GDM1 (cell line): ENCODE data around the gene IL1A.

Experiments
- DNase-seq: peaks from one replicate; lab custom pipeline; 2025; lab: John Stamatoyannopoulos, UW

The IL1A gene

DNA sequence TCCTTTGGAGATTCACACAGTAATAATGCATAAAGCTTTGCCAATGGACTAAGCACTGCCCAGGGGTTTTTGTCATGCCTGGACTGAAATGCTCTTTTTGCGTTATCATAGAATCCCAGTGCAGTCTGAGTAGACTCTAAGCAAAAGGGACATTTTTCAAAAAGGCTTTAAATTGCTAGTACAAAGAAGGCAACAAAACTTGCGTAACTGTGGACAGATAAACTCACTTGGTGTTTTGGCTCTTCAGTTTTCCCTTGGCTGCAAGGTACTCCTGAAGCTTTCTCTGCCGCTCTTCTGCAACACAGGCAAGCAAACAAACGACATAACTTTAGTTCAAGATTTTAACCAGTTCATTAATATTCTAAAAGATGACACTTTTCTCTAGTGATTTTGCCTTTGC, 22.0 kb downstream of the IL1A start:
- DNase-seq: no peak

- DNase-seq: no peak
Measured at GRCh38 chr2:112760149-112760548, 24.1 kb downstream of the IL1A start.

- DNase-seq: no peak
Measured at GRCh38 chr2:112758711-112759110, 25.6 kb downstream of the IL1A start.

DNA sequence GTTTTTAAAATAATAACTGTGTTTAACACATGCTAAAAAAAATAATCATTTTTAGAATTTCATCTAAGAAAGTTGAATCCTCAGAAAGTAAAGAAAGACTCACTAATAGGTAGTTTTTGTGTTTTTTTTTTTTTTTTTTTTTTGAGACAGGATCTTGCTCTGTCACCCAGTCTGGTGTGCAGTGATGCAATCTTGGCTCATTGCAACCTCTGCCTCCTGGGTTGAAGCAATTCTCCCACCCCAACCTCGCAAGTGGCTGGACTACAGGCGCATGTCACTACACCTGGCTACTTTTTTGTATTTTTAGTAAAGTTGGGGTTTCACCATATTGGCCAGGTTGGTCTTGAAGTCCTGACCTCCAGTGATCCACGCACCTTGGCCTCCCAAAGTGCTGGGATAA, 27.0 kb downstream of the IL1A start:
- no peak for DNase-seq

GRCh38 chr2:112756207-112756606, 28.1 kb downstream of the IL1A start:
- no peak for DNase-seq

GRCh38 chr2:112755444-112755843, 28.8 kb downstream of the IL1A start:
- DNase-seq: no peak

GRCh38 chr2:112754564-112754963, 29.7 kb downstream of the IL1A start:
- peak; percentile 32 for DNase-seq

DNA sequence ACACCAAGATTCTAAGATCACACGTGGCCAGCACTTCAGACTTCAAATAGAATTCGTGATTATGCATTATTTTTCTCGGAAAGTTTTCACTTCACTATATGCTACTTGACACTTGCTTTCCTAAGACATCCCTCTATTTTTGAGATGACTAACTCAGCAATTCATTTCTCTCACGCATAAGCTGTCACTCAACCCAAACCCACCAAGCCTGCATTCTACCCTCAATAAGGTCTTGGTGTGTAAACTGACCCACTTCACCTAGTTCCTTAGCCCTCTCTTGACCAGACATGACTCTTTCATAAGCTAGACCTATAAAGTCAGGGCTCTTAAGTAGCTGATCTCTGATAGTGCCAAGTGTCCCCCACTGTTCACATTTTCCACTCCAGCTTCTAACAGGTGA, 31.6 kb downstream of the IL1A start:
- no peak for DNase-seq

- DNase-seq: no peak
Measured at GRCh38 chr2:112751451-112752197, 32.7 kb downstream of the IL1A start.

DNA sequence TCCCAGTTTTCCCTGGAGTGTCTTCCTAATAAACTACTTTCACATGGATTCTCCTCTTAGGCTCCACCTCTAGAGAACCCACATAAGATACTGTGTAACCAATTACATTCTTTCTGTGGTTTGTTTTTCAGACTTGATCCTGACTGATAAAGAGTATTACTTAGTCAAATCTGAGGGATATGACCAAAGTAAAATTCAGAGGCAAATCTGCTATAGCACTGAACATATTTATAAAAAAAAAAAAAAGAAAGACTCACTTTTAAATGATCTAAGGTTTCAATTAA, 33.8 kb downstream of the IL1A start:
- no peak for DNase-seq

GRCh38 chr2:112749755-112750559, 34.3 kb downstream of the IL1A start:
- DNase-seq: peak; percentile 72

DNA sequence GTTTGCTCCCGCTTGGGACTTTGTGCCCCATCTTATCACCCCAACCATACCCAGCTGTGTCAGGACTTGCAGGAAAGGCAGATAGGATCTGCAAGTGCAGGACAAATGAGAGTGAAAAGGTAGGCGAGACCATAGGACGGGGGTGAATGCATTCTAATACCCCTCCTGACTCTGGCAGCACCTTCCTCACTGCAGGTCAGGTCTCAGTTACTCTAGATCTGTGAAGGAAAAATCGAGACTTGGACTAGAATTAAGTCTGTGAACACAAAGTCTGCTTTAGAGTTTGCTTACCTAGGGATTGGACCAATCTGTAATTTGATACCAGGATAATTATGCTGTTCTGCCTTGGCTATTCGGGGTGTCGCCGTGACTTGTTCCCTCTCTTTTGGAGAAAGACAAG, 43.8 kb downstream of the IL1A start:
- no peak for DNase-seq

DNA sequence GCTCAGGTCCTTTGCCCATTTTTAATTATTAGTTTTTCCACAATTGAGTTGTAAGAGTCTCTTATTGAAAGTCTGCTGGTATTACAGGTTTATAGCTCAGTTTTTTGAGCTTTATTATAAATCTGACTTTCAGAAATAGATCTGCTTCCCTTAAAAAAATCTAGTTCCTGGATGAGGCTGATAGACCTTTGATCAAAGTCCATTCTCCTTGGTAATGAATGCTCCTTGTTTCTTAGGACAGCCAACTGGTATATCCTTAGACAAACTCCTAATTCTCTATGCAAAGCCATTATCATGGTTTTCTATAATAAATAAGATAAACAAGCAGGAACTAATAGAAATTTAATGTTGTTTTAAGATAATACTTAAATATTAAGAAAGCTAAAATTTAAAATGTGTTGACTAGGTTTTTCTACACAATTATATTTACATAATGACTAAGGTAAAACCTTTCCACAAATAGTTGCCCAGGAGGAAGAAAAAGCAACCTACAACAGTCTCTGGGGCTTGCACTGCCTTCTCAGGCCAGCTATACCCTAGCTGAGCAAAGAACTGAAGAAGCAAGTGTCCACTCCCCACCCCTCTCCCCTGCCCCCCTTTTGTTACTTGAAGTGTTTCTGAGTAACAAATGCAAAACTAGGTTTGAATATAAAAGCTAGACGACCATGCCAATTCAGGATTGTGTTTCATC, 46.6 kb downstream of the IL1A start:
- no peak for DNase-seq

GRCh38 chr2:112733871-112734270, 50.4 kb downstream of the IL1A start:
- DNase-seq: no peak

GRCh38 chr2:112733456-112733855, 50.8 kb downstream of the IL1A start:
- no peak for DNase-seq

GRCh38 chr2:112731479-112731878, 52.8 kb downstream of the IL1A start:
- no peak for DNase-seq

DNA sequence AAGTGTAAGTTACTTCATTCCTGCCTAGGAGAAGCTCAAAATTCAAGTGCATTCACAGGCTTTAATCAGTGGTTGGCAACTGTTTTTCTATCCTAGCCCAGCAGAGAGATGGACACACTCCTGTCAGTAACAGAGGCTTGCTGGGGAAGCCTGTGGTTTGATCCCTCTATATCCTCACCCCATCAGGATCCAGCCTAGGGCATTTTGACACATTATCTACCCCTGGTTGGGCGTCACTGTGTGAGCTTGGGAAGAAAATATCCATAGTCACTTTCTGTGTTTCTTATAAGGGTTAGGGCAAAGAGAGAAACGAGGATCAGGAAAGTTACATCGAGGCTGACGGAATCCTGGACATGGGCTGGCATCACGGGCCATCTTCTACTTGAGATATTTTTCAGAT, 53.5 kb downstream of the IL1A start:
- no peak for DNase-seq

GRCh38 chr2:112730216-112730615, 54.1 kb downstream of the IL1A start:
- DNase-seq: no peak

- no peak for DNase-seq
Measured at GRCh38 chr2:112728378-112729175, 55.7 kb downstream of the IL1A start.

GRCh38 chr2:112728029-112728362, 56.3 kb downstream of the IL1A start:
- no peak for DNase-seq

GRCh38 chr2:112727276-112728028, 56.8 kb downstream of the IL1A start:
- no peak for DNase-seq
